Panc1 (cell line): ENCODE results near the gene C17orf50.

Experiments used
- CTCF ChIP-seq: fragments of 450-650 bp; IDR thresholded peaks from 2 replicates; pipeline ENCODE4 v1.5.1; 2017; ENCODE audit warnings: mild to moderate bottlenecking
- SIN3A ChIP-seq: IDR thresholded peaks from 2 replicates; pipeline ENCODE4 v1.6.1; 2012; ENCODE audit warnings: low read depth, mild to moderate bottlenecking, low read length, moderate library complexity, borderline replicate concordance; ENCODE audit not compliant: insufficient read depth

DNA sequence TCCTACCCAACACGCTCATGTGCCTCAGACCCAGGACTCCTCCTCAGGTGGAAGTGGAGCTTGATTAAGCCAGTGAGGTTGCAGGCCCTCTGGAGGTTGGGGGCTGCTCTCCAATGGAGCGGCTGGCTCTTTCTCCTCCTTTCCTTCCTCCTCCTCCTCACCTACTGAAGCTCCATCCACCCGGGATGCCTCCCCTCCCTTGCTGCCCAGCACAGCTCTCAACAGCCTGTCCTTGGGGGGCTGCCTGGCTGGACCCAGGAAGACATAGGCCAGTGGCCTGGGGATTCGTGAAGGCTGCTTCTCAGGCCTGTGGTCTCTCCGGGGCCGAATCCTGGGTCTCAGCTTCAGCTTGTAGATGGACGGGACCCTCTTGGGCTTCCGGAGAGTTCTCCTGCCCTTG, 15.9 kb upstream of the C17orf50 start:
- TF ChIP-seq CTCF (no peak), SIN3A (no peak)
